GM21515 (cell line): Measurements from ENCODE around the gene PTF1A.
"Not testable (repeated sequence)": the region's sequence is repeated elsewhere in the genome, so short reads cannot be mapped to it uniquely, and the experiment has no call there.

Experiments
- ATAC-seq: cut with Tn5 transposase; IDR thresholded peaks from one replicate; pipeline ENCODE4 v1.9.1; 2021; ENCODE audit not compliant: unreplicated experiment

Gene PTF1A

DNA sequence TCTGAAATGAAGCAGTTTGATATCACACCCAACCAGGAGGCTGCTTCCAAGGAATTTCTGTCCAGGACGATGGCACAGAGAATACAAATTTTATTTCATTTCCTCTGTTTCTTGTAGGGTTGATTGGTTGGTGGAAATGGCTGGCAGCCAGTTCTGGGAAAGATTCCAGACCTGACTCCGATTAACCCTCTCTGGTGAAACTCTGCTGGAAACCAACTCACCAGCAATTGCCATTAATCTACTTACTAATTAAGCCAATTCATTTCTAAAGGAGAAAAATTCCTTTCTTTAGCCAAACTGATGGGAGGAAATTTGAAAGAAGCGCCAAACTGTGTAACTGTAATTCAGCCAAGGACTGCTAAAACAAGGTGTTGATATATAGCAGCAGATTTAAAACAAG lies 10.7 kb downstream of the PTF1A start:
- no peak for ATAC-seq

DNA sequence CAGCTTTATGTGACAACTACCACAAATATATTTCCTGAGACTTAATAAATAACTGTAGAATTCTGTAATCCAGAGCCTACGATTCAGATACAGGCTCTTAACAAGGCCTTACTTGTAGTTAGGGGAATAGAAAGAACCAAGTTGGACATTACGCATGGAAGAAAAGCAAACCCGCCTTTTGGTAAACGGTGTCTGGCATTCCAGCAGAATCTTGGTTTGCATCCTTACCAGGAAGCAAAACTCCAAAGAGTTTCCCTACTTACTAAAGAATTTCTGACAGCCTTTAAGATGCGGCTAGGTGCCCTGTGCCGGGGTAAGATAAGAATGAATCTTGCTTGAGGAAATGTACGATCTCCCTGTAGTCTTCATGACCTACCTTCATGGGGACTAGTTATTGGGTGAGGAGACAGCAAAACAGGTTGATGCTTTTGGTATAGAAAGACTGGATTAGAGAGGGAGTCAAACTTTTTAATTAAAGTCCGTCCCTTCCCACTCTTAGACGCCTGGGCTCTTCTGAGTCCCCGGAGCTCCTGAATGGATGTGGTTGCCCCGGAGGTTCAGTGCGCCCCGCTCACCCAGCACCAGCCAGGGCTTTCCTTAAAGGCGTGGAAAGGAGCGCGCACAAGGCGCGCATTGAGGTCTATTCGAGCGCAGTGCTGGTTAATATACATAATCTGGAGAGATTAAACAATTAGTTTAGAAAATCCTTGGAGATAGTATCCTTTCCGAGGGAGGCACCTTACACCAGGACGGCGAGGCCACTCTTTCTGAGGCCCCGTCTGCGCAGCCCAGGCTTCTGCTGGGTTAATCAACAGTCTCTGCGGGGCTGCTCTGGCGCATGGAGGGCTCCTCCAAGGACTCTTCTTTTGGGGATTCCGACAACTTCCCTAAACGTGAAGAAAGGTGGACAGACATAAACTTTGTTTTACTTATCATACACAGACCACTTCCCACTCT lies 11.5 kb downstream of the PTF1A start:
- no peak for ATAC-seq

DNA sequence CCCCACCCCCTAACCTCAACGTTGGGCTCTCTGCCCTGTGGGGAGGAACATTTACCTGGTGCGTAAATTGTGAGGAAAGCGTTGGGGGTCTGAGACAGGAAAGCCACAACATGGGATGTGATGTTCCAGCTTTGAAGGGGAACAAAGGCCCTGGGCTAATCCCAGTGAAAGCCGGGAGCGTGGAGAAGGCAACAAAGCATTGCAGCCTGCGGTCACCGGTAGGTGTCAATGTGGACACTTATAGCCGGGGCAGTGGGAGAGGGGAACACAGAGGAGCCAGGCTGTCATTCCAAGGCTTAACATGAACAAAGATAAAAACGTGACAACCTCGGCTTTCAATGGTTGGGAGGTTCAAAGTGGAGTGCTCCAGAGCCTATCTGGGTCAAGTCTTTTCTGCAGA lies 12.7 kb downstream of the PTF1A start:
- ATAC-seq = no peak

DNA sequence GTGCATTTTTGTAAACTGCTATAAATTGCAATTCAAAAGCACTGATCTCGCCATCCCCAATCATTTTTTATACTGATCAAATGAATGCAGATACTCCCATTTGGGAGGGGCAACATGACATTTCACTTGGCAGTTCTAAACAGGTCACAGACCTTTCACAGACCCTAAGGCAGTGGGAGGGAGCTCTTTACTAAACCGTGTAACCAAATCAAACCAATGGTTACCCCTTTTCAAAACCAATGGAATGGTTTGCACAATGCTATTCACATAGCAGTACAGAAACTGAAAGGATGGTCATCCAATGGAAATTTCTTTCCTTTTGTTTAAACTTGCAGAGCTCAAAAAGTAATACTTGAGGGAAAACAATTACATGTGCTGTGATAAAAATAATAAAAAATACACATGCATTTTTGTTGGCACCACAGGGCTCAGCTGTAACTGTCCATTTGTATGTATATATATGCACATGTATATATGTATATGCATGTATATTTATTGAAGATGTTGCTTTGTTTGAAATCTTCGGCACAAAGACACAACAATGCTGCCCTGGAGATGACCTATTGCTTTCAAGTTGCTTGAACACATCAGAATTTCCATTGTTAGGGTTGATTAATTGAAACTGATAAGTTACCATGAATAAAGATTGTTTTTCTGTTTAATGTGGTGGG lies 14.0 kb downstream of the PTF1A start:
- ATAC-seq = no peak

DNA sequence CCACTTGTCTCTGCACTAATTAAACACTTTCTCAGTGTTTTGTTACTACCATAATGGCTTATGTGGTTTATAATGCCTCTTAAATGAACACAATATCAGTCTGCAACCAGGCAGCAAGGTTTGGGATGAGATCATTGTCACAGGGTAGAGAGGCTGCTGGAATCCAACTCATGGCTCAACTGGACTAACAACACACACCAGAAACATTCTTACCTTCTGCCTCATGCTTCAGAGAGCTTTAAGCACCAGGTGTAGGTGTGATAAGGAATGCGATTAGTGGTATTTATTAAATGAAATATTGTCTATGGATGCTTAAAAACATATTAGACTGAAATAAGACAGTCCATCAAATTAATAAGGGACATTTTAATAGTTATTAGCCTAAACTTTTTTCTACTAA lies 25.4 kb downstream of the PTF1A start:
- no peak for ATAC-seq

DNA sequence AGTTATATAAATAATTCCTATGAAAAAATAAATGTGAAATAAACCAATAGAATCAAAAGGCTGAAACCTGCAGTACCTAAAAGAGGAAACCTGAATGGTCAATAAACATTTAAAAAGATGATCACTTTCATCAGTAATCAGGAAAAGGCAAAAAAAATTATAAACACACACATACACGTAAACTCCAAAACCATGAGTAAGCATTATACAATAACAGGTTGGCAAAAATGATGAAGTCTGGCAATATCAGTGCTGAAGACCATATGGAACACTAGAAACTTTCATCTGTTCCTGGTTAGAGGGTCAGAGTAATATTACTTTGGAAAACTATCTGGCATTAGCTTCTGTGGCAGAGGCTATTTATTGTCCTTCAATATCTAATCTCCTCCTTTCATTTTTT lies 38.5 kb downstream of the PTF1A start:
- ATAC-seq = no peak

DNA sequence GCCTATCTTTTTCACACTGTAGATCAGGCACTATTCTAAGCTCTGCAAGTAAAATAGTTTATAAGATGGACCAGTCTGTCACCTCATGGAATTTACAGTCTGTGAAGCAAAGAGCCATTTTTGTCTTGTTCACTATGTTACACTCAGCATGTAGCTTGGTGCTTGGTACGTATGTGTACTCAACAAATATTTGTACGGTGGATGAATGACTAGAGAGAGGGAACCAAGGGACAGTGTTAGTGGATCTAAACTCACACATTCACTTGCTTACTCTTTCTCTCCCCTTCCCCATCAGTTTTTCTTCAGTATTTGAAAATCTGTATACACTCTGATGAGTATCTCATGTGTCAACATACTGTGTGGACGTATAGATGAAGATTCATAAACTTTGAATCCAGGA lies 45.9 kb downstream of the PTF1A start:
- no peak for ATAC-seq

DNA sequence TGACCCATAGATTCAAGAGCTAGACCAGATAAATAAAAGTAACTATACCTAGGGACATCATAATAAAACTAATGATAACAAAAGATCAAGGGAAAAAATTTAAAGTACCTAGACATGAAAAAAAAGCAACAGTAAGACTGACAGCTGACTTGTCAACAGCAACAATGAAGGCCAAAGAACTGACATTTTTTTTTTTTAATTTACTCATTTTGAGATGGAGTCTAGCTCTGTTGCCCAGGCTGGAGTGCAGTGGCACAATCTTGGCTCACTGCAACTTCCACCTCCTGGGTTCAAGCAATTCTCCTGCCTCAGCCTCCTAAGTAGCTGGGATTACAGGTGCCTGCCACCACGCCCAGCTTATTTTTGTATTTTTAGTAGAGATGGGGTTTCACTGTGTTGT lies 49.7 kb downstream of the PTF1A start:
- not testable (repeated sequence) for ATAC-seq
